Measurements from ENCODE around the gene SFXN2. TPM values are rescaled to one million over a fixed set of nuclear protein-coding genes. Genes with fewer than 3 reads are reported as not detected.

Gene SFXN2
- total RNA-seq, 1 donor from 2014 or later: 38.7 TPM

- no peaks in the 10 kb centered on the region for H3K9me3 Mint-ChIP-seq
- intact Hi-C loops (cut with micrococcal nuclease): no loop called here
- peaks cover 44% of the 10 kb centered on the region for H3K4me1 Mint-ChIP-seq
- peak overlapping the region; percentile 2 for H3K27ac Mint-ChIP-seq
- peaks cover 15% of the 10 kb centered on the region for H3K36me3 Mint-ChIP-seq (ENCODE audit: low read depth)
- no peak overlapping the region for H3K4me3 Mint-ChIP-seq
- H3K27me3 Mint-ChIP-seq: no peaks in the 10 kb centered on the region
- no peak for DNase-seq
Observed at GRCh38 chr10:102775201-102775934, 60.9 kb downstream of the SFXN2 start.

- Mint-ChIP-seq H3K4me1 (peaks cover 40% of the 10 kb centered on the region), H3K27me3 (no peaks in the 10 kb centered on the region), H3K27ac (peak overlapping the region; percentile 52), H3K9me3 (no peaks in the 10 kb centered on the region), H3K4me3 (peak overlapping the region; percentile 44), H3K36me3 (ENCODE audit: low read depth) (peaks cover 16% of the 10 kb centered on the region)
- DNase-seq: peak; percentile 66
- intact Hi-C loops (cut with micrococcal nuclease): loop anchor here (2.0 kb wide), 1 partner anchor 13 kb away; no protein-coding TSS in a partner anchor
Observed at GRCh38 chr10:102775935-102776669, 61.7 kb downstream of the SFXN2 start.

DNA sequence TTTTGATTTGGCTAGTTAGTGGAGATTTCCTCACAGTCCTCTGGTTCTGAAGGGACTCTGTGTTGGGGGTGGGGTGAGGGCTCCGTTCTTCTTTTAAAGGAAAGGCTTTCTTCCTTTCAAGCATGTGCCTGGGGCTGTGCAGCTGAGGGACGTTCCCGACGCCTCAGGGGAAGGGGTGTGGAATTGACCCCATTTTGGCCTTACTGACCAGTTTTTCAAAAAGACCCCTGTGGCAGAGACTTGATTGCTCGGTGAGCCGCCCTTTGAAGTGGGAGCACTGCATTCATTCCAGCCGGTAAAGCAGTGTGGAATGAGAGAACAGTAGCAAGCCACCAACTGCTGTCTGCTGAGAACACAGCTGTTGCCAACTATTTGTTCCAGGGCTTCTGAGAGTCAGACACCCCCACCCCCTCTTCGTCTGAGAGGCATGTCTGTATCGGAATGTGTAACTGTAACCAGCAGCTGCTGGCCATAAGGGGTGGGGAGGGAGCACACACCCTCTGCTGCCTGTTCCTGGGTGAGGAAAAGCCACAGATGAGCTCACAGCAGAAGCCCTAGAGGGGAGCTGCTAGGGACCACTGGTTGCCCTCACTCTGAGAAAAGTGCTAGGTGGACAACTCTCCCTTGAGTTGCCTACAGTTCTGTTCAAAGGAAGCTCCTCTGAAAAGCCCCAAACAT is 62.5 kb downstream of the SFXN2 start:
- Mint-ChIP-seq H3K9me3 (no peaks in the 10 kb centered on the region), H3K4me3 (no peak overlapping the region), H3K4me1 (peaks cover 41% of the 10 kb centered on the region), H3K27ac (peak overlapping the region; percentile 9), H3K36me3 (ENCODE audit: low read depth) (peaks cover 21% of the 10 kb centered on the region), H3K27me3 (no peaks in the 10 kb centered on the region)
- intact Hi-C loops (cut with micrococcal nuclease): loop anchor here (2.0 kb wide), 1 partner anchor 14 kb away; no protein-coding TSS in a partner anchor
- no peak for DNase-seq

DNA sequence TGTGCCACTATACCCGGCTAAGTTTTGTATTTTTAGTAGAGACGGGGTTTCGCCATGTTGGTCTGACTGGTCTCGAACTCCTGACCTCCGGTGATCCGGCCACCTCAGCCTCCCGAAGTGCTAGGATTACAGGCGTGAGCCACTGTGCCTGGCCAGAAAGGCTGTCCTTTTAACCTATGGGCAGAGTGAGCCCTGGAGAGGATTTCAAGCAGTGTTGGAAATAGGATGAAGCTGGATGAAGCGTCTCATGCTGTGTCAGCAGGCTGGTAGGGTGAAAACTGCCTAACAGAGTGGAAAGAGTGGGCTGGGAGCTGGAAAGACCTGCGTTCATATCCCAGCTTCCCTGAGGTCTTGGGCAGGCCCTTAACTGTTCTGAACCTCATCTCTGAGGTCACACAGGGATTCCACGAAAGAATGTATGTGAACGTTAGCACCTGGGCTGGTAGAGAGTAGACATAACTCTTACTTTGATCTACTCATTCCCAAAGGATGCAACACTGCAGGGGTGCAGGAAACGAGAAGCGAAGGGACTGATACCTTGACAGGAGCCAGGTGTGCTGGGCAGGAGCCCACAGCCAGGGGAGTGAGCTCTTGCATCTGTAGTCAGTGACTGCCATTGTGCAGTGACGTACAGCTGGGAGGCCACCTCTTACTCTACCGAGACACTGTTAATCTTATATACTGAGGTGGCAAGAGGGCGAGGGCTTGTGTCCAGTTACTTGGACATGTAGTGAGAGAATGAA is 63.4 kb downstream of the SFXN2 start:
- intact Hi-C loops (cut with micrococcal nuclease): loop anchor here (2.0 kb wide), 1 partner anchor 15 kb away; no protein-coding TSS in a partner anchor
- H3K36me3 Mint-ChIP-seq (ENCODE audit: low read depth): peaks cover 24% of the 10 kb centered on the region
- peaks cover 42% of the 10 kb centered on the region for H3K4me1 Mint-ChIP-seq
- no peak overlapping the region for H3K4me3 Mint-ChIP-seq
- H3K27me3 Mint-ChIP-seq: no peaks in the 10 kb centered on the region
- no peak overlapping the region for H3K27ac Mint-ChIP-seq
- no peak for DNase-seq
- no peaks in the 10 kb centered on the region for H3K9me3 Mint-ChIP-seq

DNA sequence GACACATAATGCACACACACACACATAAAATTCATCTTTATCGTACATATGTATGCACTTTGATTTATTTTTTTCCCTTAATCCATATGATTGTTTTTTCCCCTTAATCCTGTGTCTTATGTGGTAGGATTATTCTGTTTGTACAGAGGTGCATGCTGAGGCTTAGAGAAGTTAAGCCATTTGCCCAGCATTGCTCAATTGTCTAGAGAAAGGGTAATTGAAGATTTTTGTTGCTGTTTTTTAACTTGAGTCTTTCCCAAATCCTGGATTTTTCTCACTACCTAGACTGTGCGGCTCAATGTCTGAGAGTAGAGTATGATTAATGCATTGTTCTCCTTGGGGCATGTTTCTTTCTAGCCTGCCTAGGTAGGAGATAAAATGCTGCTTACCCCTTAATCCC is 64.3 kb downstream of the SFXN2 start:
- intact Hi-C loops (cut with micrococcal nuclease): no loop called here
- no peak overlapping the region for H3K4me3 Mint-ChIP-seq
- H3K9me3 Mint-ChIP-seq: no peaks in the 10 kb centered on the region
- H3K27ac Mint-ChIP-seq: no peak overlapping the region
- no peaks in the 10 kb centered on the region for H3K27me3 Mint-ChIP-seq
- no peak for DNase-seq
- peaks cover 39% of the 10 kb centered on the region for H3K4me1 Mint-ChIP-seq
- peaks cover 24% of the 10 kb centered on the region for H3K36me3 Mint-ChIP-seq (ENCODE audit: low read depth)

- peaks cover 31% of the 10 kb centered on the region for H3K4me1 Mint-ChIP-seq
- no peaks in the 10 kb centered on the region for H3K27me3 Mint-ChIP-seq
- H3K4me3 Mint-ChIP-seq: no peak overlapping the region
- intact Hi-C loops (cut with micrococcal nuclease): no loop called here
- H3K9me3 Mint-ChIP-seq: no peaks in the 10 kb centered on the region
- no peak overlapping the region for H3K27ac Mint-ChIP-seq
- H3K36me3 Mint-ChIP-seq (ENCODE audit: low read depth): peaks cover 18% of the 10 kb centered on the region
- no peak for DNase-seq
Observed at GRCh38 chr10:102779680-102780526, 65.5 kb downstream of the SFXN2 start.

GRCh38 chr10:102780527-102780808 is 66.0 kb downstream of the SFXN2 start:
- Mint-ChIP-seq H3K27ac (no peak overlapping the region), H3K4me3 (no peak overlapping the region), H3K36me3 (ENCODE audit: low read depth) (peaks cover 16% of the 10 kb centered on the region), H3K4me1 (peaks cover 27% of the 10 kb centered on the region), H3K9me3 (no peaks in the 10 kb centered on the region), H3K27me3 (no peaks in the 10 kb centered on the region)
- intact Hi-C loops (cut with micrococcal nuclease): no loop called here
- DNase-seq: no peak

DNA sequence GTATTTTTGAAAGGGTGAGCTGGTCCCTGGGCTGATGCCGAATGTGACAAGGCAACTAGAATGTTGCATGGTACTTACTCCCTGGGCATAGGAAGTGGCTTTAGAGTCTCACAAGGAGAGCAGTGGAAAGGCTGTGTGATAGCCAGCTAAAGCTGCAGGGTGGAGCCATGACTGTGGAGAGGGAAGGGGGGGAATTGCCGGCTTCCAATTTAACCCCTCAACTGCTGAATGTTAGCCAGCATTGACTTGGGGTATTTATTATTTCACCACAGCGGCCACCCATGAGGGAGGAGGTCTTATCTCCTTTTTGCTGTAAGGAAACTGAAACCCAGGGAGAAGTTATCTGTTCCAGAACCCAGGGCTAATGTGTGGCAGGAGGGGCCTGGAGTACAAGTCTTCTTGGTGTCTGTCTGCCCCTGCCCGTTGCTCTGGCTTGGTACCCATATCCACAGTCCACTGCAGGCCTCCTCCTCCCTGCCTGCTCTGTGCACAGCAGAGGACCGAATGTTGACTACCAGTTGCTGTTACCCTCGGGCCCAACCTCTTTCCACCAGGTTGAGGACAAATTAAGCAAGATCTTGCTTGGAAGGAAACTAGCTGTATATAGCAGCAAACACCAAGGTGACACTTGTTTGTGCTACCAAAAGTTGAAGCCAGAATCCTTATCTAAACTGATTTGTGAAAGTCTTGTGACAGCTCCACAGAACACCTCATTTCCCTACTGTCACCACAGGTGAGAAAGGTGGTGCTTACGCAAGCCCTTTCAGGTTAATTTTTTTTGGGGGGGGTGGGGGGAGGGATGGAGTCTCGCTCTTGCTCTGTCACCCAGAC is 66.9 kb downstream of the SFXN2 start:
- no peak overlapping the region for H3K4me3 Mint-ChIP-seq
- H3K36me3 Mint-ChIP-seq (ENCODE audit: low read depth): peaks cover 17% of the 10 kb centered on the region
- H3K9me3 Mint-ChIP-seq: no peaks in the 10 kb centered on the region
- H3K4me1 Mint-ChIP-seq: peaks cover 24% of the 10 kb centered on the region
- DNase-seq: no peak
- no peaks in the 10 kb centered on the region for H3K27me3 Mint-ChIP-seq
- H3K27ac Mint-ChIP-seq: no peak overlapping the region
- intact Hi-C loops (cut with micrococcal nuclease): no loop called here

GRCh38 chr10:102781921-102782557 is 67.6 kb downstream of the SFXN2 start:
- H3K36me3 Mint-ChIP-seq (ENCODE audit: low read depth): peaks cover 17% of the 10 kb centered on the region
- intact Hi-C loops (cut with micrococcal nuclease): no loop called here
- H3K4me1 Mint-ChIP-seq: peaks cover 23% of the 10 kb centered on the region
- H3K27me3 Mint-ChIP-seq: no peaks in the 10 kb centered on the region
- no peak for DNase-seq
- no peak overlapping the region for H3K4me3 Mint-ChIP-seq
- H3K27ac Mint-ChIP-seq: no peak overlapping the region
- no peaks in the 10 kb centered on the region for H3K9me3 Mint-ChIP-seq

GRCh38 chr10:102782673-102783551 is 68.5 kb downstream of the SFXN2 start:
- DNase-seq: no peak
- peak overlapping the region; percentile 16 for H3K27ac Mint-ChIP-seq
- H3K9me3 Mint-ChIP-seq: no peaks in the 10 kb centered on the region
- H3K36me3 Mint-ChIP-seq (ENCODE audit: low read depth): peaks cover 16% of the 10 kb centered on the region
- H3K4me1 Mint-ChIP-seq: peaks cover 21% of the 10 kb centered on the region
- intact Hi-C loops (cut with micrococcal nuclease): no loop called here
- no peak overlapping the region for H3K4me3 Mint-ChIP-seq
- H3K27me3 Mint-ChIP-seq: no peaks in the 10 kb centered on the region

DNA sequence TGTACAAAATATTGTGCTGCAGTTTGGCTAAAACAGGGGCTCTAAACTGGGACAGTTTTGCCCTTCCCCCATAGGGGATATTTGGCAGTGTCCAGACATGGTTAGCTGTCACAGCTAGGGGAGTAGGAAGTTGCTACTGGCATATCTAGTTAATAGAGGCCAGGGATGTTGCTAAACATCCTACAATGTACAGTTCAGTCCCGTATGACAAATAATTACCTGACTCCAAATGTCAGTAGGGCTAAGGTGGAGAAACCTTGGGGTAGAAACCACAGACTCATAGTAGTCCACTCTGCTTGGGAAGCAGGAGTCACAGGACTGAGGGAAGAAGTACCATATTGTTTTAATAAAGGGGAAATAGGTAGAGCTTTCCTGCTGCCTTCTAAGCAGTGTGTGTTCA is 69.1 kb downstream of the SFXN2 start:
- no peaks in the 10 kb centered on the region for H3K9me3 Mint-ChIP-seq
- intact Hi-C loops (cut with micrococcal nuclease): no loop called here
- DNase-seq: no peak
- H3K36me3 Mint-ChIP-seq (ENCODE audit: low read depth): peaks cover 14% of the 10 kb centered on the region
- peaks cover 16% of the 10 kb centered on the region for H3K4me1 Mint-ChIP-seq
- H3K4me3 Mint-ChIP-seq: no peak overlapping the region
- H3K27ac Mint-ChIP-seq: no peak overlapping the region
- no peaks in the 10 kb centered on the region for H3K27me3 Mint-ChIP-seq
